Glutamatergic neuron (in vitro differentiated cells): ENCODE results near the gene SLC29A4. TPM values are rescaled to one million over a fixed set of nuclear protein-coding genes. Genes with fewer than 3 reads are reported as not detected.
"Not testable (repeated sequence)": the region's sequence is repeated elsewhere in the genome, so short reads cannot be mapped to it uniquely, and the experiment has no call there.

Experiments
- DNase-seq: peaks from one replicate; pipeline ENCODE4 v3.0.0; 2022
- H3K27ac Mint-ChIP-seq: one replicate; pipeline ENCODE4 v1.8.0; 2020; ENCODE audit warnings: mild to moderate bottlenecking, mixed read lengths, inconsistent platforms; ENCODE audit not compliant: unreplicated experiment
- H3K27me3 Mint-ChIP-seq: one replicate; pipeline ENCODE4 v1.8.0; 2020; ENCODE audit warnings: mild to moderate bottlenecking, moderate library complexity, mixed read lengths, inconsistent platforms; ENCODE audit not compliant: unreplicated experiment
- H3K36me3 Mint-ChIP-seq: one replicate; pipeline ENCODE4 v1.8.0; 2020; ENCODE audit warnings: mild to moderate bottlenecking, mixed read lengths, inconsistent platforms; ENCODE audit not compliant: unreplicated experiment
- H3K4me1 Mint-ChIP-seq: one replicate; pipeline ENCODE4 v1.8.0; 2020; ENCODE audit warnings: mild to moderate bottlenecking, low read depth, mixed read lengths, inconsistent platforms; ENCODE audit not compliant: unreplicated experiment
- H3K4me3 Mint-ChIP-seq: one replicate; pipeline ENCODE4 v1.8.0; 2020; ENCODE audit warnings: mild to moderate bottlenecking, mixed read lengths, inconsistent platforms; ENCODE audit not compliant: unreplicated experiment
- H3K9me3 Mint-ChIP-seq: one replicate; pipeline ENCODE4 v1.8.0; 2020; ENCODE audit warnings: mild to moderate bottlenecking, moderate library complexity, mixed read lengths, inconsistent platforms; ENCODE audit not compliant: unreplicated experiment
- total RNA-seq: library from RNA; stranded (reverse); fragmentation: NEBNext Ultra II Directional; extraction: Animal tissue kit (Norgen Biotek cat#: 25700); gene quantifications from one replicate; pipeline ENCODE4 v1.2.1, GENCODE V29; 2021; ENCODE audit not compliant: unreplicated experiment
- TF ChIP-seq, protein P1 (sequence below): fragments of 200-600 bp; sonication (generic); IDR thresholded peaks from one replicate; pipeline ENCODE4 v1.5.0; 2021; ENCODE audit not compliant: partially characterized antibody, unreplicated experiment

The SLC29A4 gene
- total RNA-seq, 1 donor from 2014 or later: 30.5 TPM

DNA sequence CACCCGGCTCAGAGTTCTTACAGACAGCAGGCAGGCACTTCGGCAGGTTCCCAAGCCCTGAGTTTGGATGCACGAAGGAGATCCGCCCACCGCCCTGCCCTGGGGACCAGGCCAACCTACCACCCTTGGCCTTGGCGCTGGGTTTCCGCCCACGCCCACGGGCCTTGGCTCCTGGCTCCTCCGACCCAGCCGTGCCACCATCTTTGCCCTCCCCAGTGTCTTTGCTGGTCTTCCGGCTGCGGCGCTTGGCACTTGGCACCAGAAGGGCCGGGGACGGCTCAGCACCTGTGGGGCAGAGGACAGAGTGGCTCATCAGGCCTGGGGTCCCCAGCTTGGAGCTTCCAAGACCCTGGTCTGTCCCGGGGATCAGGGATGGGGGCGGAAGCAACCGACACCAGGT lies 32.1 kb downstream of the SLC29A4 start:
- H3K9me3 Mint-ChIP-seq: peaks cover 13% of the 10 kb centered on the region
- no peak overlapping the region for H3K27ac Mint-ChIP-seq
- no peak overlapping the region for H3K4me3 Mint-ChIP-seq
- no peaks in the 10 kb centered on the region for H3K4me1 Mint-ChIP-seq
- H3K27me3 Mint-ChIP-seq: peaks cover 3% of the 10 kb centered on the region
- TF ChIP-seq, protein P1, sequence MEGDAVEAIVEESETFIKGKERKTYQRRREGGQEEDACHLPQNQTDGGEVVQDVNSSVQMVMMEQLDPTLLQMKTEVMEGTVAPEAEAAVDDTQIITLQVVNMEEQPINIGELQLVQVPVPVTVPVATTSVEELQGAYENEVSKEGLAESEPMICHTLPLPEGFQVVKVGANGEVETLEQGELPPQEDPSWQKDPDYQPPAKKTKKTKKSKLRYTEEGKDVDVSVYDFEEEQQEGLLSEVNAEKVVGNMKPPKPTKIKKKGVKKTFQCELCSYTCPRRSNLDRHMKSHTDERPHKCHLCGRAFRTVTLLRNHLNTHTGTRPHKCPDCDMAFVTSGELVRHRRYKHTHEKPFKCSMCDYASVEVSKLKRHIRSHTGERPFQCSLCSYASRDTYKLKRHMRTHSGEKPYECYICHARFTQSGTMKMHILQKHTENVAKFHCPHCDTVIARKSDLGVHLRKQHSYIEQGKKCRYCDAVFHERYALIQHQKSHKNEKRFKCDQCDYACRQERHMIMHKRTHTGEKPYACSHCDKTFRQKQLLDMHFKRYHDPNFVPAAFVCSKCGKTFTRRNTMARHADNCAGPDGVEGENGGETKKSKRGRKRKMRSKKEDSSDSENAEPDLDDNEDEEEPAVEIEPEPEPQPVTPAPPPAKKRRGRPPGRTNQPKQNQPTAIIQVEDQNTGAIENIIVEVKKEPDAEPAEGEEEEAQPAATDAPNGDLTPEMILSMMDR: no peak
- peaks cover 17% of the 10 kb centered on the region for H3K36me3 Mint-ChIP-seq
- no peak for DNase-seq

DNA sequence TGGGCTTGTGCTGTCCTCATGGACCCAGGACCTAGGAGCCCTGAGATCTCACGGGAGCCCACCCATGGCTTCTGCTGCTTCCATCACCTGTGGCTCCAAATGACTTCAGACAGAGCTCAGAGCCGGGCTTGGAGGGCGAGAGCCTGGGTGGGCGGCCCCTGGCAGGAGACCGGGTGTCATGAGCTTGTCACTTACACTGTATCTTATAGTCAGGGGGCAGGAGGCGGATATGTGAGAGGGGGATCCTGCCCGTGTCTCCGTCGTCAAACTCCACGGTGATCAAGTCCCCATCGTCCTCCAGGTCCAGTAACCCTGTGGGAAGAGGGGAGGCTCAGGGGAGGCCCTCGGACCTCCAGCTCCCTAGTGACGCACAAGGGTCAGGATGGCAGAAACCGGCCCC lies 33.0 kb downstream of the SLC29A4 start:
- Mint-ChIP-seq H3K4me1 (no peaks in the 10 kb centered on the region), H3K27me3 (peaks cover 3% of the 10 kb centered on the region), H3K36me3 (peaks cover 19% of the 10 kb centered on the region), H3K27ac (no peak overlapping the region), H3K4me3 (no peak overlapping the region), H3K9me3 (peaks cover 13% of the 10 kb centered on the region)
- TF ChIP-seq, protein P1: no peak
- DNase-seq: no peak

DNA sequence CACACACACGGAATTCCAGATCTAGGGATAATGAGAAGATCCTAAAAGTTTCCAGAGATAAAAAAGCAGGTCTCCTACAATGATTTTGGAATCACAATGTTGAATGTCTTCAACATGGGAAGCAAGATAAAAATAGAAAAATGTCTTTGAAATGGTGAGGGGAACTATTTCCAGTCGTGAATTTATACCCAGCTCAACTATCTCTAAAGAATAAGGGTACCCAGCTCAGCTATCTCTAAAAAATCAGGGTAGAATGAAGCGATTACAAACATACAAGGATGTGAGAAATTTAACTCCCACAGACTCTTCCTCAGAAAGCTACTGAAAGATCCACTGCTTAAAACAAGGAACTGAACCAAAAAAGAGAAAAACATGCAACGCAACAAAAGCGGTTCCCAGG lies 35.9 kb downstream of the SLC29A4 start:
- not testable (repeated sequence) for DNase-seq, H3K27me3 Mint-ChIP-seq, H3K4me3 Mint-ChIP-seq, H3K4me1 Mint-ChIP-seq
- Mint-ChIP-seq H3K36me3 (peaks cover 16% of the 10 kb centered on the region), H3K27ac (peak overlapping the region; percentile 48), H3K9me3 (peaks cover 14% of the 10 kb centered on the region)

DNA sequence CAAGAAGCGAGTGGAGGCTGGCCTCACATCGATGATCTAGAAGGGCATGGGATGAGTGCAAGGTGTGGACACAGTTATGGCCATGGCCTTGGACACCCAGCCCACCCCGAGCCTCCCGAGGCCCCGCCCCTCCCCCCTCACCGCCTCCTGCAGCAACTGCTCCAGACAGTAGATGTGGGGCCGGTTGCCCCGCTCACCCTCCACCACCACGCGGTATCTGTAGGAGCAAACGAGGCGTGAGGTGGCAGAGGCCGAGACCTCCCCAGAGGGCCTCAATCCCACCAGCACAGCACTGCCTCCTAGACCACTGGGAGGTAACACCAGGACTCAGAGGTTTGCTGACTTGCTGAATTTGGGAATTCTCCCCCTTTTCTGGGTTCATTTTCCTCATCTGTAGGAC lies 37.6 kb downstream of the SLC29A4 start:
- TF ChIP-seq, protein P1: no peak
- peaks cover 16% of the 10 kb centered on the region for H3K36me3 Mint-ChIP-seq
- H3K27me3 Mint-ChIP-seq: peaks cover 3% of the 10 kb centered on the region
- H3K4me3 Mint-ChIP-seq: no peak overlapping the region
- DNase-seq: no peak
- peaks cover 2% of the 10 kb centered on the region for H3K4me1 Mint-ChIP-seq
- peaks cover 16% of the 10 kb centered on the region for H3K9me3 Mint-ChIP-seq
- H3K27ac Mint-ChIP-seq: no peak overlapping the region

DNA sequence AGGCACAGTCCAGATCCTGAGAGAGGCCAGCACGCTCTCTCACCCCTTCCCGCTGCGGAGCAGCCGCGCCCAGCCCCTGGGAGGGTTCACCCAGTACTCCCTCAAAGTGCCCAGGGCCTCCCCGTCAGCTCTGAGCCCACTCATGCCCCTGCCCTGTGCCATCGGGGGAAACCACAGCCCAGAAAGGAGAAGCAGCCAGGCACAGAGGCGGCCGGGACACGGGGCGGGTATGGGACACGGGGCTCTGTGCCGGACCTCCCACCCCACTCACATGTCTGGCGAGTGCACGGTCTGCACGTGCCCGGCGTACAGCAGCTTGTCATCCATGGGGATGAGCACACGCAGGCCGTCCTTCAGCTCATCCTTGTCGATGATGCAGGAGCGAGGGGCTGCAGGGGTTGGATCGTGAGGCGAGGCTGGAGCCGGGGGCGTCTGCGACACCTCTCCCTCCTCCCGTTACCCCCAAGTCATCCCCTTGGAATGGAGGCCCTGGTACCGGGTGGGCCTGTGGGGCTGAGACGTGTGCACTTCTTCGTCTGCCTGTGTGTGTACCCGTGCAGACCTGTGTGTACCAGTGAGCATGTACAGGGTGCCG lies 38.2 kb downstream of the SLC29A4 start:
- Mint-ChIP-seq H3K4me1 (peaks cover 2% of the 10 kb centered on the region), H3K27ac (no peak overlapping the region), H3K27me3 (peaks cover 4% of the 10 kb centered on the region), H3K4me3 (no peak overlapping the region), H3K36me3 (peaks cover 16% of the 10 kb centered on the region), H3K9me3 (peaks cover 16% of the 10 kb centered on the region)
- no peak for DNase-seq
- TF ChIP-seq, protein P1: no peak
